GM19452 (cell line): ENCODE data around the gene LMAN1L.
A peak's percentile ranks its signal among the peaks of the same experiment; 100 is the strongest.

Experiments used
- ATAC-seq: cut with Tn5 transposase; IDR thresholded peaks from one replicate; pipeline ENCODE4 v1.9.1; 2021; ENCODE audit not compliant: unreplicated experiment

Gene LMAN1L

DNA sequence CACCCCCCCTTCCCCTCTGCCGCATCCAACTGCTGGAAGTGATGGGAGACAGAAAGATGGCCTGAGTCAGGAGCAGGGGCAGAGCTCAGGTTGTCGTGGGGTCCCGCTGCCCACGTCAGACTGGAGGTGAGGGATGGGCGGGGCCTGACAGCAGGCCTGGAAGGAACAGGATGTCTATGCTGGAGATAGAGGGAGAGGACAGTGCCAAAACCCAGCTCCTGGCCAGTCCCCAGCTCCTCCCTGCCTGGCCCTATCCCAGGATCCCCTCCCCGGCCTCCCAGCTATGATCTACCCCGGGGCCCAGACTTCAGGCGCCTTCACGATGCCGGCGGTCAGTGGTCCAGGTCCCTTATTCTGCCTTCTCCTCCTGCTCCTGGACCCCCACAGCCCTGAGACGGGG is at the start of gene LMAN1L:
Gene LMAN1L, plus strand, starts transcription at position 303 of the 400 bp plus-strand sequence. Its CDS starts 20 bp downstream, at position 323.
- no peak for ATAC-seq

DNA sequence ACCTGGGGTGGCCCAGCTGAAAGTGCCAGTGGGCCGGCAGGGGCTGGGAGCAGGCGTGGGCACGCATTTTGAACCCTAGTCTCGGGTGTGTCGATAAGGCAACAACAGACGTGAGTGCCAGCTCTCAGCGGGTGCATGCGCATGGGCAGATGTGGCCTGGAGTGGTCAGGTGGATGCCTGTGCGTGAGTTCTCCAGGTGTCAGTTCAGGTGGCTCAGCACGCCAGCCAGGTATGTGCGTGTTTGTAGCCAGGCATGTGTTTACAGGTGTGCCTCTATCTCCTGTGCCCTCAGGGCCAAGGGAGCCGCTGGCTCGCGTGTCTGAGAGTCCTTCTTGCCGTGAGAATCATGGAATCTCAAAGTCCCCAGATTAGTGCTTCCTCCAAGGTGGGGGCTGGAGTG is 49.2 kb upstream of the LMAN1L start:
- no peak for ATAC-seq

DNA sequence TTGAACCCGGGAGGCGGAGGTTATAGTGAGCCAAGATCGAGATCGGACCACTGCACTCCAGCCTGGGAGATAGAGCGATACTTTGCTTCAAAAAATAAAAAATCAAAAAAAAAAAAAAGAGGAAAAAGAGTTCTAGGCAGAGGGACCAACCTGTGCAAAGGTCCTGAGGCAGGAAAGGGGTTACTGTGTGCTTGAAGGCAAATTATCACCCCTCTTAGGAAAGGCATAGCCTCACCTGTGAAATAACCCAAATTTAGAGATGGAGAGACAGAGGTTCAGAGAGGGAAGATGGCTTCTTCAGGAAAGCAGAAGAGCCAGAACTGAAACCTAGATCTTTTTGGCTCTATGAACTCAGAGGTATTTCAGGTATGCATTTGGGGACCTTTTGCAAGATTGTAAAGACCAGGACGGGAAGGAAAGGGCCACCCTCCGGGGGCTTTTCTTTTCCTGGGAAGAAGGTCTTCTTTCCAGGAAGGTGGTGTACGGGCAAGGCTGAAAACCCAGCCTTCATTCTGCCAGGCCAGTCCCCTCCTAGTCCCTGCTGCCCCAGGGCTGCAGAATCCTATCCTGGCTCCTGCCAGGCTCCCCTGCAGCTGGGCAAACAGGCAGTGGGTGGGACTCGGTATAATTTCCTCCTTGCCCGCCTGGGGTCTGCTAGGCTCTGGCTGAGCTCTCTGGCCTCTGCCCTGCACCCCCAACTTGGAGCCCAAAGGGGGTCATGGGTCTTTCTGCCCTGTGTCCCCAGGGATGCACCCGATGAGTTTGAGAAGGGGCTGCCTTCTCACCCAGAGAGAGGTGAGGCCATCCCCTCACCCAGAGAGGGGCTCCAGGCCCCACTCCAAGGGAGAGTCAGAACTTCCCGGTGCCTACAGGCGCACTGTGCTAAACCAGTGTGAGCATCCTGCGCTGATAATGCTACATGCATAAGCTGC is 45.2 kb upstream of the LMAN1L start:
- no peak for ATAC-seq

DNA sequence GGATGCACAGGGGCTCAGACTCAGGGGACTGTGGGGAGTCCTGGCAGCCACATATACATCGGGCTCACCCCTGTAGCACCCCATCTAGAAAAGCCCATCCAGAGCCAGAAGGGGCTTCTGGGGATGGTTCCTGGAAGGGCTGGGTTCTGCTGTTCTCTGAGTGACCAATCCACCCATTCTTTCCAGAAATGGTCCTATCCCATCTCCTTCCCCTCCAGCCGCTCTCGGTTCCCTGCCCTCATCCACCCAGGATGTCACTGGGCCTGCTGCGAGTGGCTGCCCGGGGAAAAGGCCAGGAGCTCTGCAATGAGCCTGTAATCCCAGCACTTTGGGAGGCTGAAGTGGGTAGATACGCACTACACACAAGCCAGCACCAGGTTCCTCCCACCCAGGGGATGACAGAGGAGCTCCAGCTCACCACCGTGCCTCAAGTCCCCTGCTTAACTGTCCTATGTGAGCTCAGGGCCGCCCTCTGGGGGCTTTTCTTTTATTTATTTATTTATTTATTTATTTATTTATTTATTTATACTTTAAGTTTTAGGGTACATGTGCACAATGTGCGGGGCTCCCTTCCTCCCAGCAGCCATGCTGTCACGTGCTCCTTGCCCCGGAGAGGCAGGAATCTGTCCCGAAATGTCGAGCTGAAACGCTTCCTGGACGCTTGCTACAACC is 44.4 kb upstream of the LMAN1L start:
- ATAC-seq: no peak

DNA sequence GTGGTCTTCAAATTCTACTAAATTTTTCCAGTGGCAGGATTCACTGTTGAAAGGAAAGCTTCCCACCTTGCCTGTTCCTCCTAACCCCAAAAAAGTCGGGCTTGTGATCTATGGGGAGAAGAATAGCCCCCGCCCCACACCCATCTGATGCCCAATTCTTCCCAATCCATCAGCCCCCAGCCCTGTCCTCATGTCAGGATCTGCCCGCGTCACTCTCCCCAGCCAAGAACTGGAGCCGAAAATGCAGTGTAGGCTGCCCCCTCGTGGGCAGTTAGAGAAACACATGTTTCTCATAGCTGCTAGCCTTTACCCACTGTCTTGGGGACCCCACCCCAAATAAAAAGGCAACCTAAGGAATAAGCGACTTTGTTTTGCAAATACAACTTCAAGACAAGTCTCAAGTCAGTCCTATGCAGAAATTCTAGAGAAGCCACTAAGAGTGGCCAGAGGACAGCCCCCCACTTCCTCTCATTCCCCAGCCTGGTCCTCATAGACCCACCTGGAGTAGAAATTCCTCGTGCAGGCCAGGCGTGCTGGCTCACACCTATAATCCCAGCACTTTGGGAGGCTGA is 43.8 kb upstream of the LMAN1L start:
- ATAC-seq: no peak

DNA sequence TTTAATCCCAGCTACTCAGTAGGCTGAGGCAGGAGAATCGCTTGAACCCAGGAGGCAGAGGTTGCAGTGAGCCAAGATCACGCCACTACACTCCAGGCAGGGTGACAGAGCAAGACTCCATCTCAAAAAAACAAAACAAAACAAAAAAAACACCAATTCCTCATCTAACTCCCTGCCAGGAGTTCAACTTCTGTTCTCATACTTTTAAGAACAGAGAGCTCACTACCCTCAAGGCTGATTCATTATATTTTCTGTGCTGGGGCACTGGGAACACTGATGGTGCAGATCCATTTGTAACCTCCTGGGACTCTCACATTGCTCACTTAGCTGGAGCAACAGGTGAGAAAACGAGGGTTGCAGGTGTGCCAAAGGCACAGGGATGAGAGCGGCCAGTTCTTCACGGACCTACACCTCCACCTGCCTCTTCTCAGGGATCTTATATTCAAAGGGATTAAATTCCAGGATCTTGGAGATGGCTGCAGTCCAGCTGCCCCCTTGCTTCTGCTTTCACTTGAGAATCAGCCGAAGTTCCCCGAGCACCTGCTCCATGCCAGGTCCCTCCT is 43.1 kb upstream of the LMAN1L start:
- ATAC-seq: no peak

DNA sequence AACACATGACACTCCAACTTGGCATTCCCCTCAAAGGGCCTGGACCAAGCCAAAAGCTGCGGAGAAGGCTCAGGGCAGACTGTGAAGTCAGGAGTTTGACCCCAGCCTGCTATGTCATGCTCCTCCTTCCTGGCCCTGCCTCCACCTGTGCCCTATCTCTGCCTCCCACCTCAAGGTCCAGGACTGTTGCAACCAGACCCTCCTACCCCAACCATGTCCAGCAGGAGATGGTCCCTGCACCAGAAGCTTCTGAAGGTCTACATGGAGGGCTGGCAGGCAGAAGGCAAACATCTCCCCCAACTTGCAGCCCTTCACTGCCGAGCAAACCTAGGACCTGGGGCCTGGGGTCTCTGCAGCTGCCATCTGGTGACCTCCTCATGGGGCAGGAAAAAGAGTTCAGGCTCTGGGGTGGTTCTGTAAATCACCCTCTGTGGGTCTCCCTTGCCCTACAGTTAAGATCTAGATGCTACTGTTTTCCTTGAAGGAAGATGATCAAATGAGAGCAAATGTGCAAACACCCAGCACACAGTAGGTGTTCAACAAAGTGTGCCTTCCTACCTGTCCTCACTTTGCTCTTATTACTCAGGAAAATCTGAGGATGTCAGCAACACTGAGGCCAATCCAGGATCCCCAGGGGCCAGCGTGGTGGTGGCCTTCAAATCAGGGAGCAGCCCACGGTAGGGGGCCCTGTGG is 42.3 kb upstream of the LMAN1L start:
- ATAC-seq: no peak

DNA sequence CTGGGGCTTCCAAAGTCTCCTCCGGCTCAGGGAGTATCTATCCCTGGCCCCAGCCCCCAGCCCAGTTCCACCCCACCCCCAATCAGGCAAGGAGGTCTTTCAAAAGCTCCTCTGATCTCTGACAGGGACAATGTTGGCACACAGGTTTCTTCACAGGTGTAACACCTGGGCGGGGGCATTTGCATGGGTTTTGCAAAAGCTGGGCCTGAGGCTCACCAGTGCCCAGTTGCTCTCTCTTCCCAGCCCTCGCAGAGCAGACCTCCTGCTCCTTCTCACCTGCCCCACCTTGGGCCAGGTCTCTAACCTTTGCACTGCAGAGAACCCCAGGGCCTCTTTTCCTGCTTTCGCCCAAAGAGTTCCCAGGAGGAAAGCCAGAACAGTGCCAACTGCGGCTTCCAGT is 39.3 kb upstream of the LMAN1L start:
- no peak for ATAC-seq

DNA sequence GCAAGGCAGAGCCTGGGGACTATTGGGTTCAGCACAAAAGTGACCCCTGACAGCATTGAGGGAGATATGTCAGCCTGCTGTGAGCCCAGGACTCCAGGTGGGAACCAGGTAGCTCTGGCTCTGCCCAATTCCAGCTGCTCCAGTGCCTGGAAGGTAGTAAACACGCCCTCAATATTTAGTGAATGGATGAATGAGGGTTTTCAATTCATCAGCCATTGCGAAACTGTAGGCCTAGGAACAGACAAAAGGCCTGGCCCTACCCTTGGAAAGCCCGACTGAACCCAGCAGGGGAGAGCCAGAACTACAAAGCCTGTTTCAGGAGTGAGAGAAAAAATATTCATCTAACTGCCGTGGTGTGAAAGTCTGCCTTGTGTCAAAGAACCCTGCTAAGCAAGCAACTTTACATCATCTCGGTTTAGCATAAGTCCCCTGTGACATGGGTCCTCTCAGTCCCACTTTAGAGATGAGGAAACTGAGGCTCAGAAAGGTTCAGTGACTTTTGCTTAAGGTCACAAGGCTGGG is 38.8 kb upstream of the LMAN1L start:
- no peak for ATAC-seq

DNA sequence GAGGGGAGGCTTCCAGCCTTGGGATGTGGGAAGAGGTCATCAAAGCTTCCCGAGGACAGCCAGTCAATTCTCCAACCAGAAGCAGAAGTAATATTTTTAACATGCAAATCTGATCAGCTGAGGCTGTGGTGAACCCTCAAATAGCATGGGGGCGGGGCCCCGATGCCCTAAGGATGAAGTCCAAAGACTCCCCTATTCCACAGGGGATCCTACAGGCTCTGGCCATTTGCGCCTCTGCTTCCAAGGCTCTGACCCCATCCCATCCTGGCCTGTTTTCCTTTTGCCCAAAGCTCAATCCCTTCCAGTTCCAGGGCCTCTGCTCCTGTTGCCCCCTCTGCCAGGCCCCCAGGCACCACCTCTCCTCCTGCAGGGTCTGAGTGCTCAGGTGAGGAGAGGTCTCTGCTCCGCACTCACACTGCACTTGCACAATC is 37.5 kb upstream of the LMAN1L start:
- no peak for ATAC-seq

DNA sequence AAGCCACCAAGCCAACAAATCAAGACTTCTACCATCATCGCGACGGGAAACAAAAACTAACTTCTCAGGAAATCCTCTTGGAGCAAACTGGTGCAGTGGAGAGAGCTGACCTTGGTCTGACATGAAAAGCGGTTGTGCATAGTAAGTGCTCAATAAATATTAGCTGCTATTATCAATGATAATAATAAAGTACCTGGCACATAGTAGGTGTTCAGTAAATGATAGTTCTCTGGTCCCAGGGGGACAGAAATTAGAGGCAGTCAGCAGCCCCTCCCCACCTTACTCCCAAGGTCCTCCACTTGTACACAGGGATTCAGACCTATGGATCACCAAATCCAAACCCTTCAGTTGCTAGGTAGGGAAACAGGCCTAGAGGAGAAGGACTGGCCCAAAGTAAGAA is 36.7 kb upstream of the LMAN1L start:
- no peak for ATAC-seq

DNA sequence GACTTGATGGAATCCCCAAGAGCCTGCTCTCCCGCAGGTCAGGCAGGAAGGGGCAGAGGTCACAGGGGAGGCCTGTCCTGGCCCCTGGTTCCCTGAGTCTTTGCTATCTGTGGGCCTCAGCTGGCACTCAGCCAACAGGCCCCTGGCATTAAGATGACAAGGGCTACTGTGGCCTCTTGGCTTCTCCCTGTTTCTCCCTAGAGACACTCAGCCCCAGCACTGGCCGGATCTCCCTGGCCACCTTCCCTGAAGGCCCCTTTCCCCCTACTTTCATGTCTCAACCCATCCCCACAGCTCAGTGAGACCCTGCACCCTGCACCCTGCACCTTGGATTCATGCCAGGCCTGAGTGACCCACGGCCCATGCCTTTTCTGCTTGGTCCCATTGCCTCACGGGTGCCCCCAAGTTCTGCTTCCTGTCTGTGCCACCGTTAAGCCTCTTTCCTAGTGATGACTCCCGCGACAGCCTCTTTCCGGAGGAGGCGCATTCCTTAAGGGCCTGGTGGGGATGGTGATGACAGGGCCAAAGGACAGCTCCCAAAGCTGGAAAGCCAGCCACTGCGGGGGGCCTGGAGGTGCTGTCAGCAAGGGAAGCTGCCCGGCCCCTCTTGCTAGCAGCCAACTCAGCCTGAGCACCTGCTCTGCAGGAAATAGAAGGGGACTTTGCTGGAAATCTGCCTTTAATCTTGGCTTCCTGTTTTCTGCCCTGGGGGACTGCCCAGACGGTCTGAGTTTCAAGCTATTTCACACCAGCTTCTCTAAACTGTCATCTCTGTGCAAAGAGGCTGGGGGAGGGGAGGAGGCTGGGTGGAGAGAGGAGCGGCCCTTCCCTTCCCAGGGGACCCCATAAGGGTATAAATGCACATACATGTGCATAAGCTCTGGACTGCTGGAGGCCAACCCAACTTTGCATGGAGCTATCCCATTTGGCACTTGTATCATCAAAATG is 35.5 kb upstream of the LMAN1L start:
- ATAC-seq: peak; percentile 31

DNA sequence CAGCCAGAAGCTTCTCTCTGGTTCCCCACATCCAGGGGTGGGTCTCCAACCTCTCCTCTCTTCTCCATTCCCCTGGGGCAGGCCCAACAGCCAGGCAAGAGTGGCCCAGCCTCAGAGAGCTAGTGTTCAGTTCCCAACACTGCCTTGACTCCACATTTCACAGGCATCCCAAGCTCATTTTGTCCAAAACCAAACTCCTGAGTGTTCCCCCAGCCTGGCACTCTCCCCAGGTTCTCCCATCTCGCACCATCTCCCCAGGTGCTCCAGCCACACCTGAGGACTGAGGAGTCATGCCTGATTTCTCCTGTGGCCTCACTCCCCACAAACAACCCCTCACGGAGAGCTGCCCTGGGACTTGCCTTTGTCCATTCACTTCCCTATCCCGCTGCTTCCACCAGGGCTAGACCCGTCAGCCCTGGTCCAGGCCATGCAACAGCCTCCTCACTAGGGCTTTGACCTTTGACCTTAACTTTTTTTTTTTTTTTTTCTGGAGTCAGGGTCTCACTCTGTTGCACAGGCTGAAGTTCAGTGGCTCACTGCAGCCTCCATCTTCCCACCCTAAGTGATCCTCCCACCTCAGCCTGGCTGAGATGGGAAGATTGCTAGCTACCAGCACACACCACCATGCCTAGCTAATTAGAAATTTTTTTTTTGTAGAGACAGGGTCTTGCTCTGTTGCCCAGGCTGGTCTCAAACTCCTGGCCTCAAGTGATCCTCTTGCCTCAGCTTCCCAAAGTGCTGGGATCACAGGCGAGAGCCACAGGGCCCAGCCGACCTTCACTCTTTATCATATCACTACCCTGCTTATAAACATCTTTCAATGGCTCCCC is 34.7 kb upstream of the LMAN1L start:
- no peak for ATAC-seq

DNA sequence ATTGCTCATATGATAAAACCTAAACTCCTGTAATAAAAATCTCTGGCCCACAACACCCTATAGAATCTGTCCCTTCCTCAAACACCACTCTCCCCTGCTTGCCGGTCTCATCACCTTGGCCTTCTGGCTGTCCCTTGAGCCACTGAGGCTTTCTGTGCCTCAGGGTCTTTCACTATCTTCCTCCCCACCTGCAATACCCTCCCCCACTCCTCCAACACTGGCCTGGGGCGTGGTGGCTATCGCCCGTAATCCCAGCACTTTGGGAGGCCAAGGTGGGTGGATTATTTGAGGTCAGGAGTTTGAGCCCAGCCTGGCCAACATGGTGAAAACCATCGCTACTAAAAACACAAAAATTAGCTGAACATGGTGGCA is 34.0 kb upstream of the LMAN1L start:
- no peak for ATAC-seq

DNA sequence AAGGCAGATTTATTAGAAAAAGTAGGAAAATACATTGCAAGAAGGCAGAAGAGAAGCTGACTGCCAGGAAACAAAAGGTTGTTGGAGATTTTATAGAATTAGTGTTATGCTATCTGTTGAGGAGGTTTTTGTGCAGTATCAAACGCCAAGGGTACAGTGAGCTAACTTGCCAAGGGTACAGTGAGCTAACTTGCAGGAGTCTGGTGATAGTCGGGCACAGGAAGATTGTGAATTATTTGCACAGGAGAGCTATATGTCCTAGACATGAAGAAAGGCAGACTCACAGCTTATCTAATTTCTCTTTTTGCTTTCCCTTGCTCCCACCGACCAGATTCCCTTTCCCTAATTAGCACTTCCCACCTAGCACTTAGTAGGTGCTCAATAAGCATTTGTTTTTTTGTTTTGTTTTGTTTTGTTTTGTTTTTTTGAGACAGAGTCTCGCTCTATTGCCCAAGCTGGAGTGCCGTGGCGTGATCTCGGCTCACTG is 33.4 kb upstream of the LMAN1L start:
- ATAC-seq: no peak

DNA sequence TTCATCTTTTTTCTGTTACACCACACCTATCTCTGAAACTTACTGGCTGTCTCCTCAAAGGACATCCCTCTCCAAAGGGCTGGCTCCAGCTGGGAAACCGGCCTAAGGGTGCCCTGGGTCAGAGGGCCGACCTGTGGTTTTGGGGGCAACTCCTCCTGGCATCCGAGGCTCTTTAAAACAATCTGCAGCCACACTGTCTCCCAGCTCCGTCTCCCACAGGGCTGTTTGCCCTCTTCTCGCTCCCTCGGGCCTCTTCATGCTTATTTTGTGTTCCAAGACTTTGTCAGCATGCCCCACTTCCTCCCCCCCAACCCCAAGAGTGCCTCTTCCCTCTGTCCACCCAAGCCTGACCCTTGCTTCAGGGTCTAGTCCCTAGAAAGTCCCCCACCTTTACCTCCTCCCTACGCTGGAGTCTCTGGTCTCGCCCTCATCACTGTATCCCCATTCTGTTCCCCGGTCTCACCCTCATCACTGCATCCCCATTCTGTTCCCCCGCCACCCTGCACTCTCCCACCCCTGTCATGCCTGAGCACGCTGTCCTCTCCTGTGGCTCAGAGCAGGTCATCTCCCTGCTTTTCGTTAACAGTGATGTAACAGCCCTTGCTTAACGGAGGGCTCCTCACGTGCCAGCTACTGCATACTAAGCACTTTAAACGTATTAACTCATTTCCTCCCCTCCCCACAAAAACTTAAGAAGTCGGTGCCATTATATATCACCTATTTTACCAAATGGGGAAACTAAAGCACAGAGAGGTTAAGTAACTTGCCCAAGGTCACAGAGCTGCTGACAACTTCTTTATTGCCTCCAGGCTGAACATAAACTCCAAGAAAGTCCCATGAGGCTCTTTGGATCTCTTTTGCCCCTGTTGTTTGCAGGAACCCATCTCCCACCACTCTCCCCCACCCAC is 31.9 kb upstream of the LMAN1L start:
- ATAC-seq: no peak

DNA sequence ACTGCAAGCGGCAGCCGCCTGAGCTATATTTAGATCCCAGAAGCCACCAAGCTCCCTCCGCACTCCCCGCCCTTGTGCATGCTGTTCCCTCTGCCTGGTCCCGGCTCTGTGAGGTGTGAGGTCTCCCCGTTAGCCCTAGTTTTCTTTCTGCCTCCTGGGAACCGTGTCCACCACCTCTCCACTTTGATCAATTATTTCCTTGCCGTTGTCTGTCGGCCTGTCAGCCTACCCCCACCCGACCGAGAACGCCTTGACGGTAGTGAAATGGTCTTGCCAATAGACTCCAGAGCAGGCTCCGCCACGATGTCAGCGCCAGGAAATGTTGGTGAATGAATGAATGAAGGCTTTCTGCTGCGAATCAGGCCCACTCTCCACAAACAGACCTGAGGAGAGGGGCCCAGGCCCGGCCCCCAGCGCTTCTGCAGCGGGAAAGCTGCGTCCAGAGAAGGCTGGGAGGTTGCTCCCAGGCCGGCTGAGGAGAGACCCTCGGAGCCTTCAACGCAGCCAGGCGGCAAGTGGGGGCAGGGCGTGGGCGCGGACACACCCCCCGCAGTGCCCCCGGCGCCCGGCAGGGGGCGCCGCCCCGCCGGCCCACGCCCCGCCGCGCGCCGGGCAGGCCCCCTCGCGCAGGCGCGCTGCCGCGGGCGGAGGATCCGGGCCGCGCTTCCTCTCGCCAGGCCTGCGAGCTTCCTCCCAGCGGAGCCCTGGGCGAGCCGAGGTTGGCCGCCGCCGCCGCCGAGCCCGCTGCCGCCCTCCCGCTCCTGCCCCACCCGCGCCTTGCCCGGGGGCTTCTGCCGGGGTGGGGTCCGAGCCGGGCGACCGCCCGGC is 31.0 kb upstream of the LMAN1L start, which contains the start of gene CSK:
Gene CSK, plus strand, starts transcription at position 650 of the 828 bp plus-strand sequence. CDS start 16,218 bp downstream, outside the sequence.
- peak; percentile 33 for ATAC-seq
